Keratinocyte (primary cell): ENCODE data around the gene FARP1. TPM values are rescaled to one million over a fixed set of nuclear protein-coding genes. Genes with fewer than 3 reads are reported as not detected.

ENCODE experiments used
- DNase-seq: peaks from one replicate; pipeline ENCODE4 v3.0.0-alpha.2; 2011; ENCODE audit warnings: low read depth, missing footprints, low spot score
- FAIRE-seq: peaks from 2 replicates; lab custom pipeline; 2011; peaks lifted over from hg19 to GRCh38; lab: Jason Lieb, UNC
- H2AFZ ChIP-seq: 2 replicates; pipeline ENCODE4 v1.6.0; 2012; ENCODE audit warnings: low read length, control low read depth, inconsistent platforms; ENCODE audit not compliant: control insufficient read depth
- H3K27ac ChIP-seq: 2 replicates; pipeline ENCODE4 v1.5.1; 2011; ENCODE audit warnings: low read length; ENCODE audit not compliant: control insufficient read depth, insufficient read depth
- H3K27me3 ChIP-seq: 3 replicates; pipeline ENCODE4 v1.6.0; 2011; ENCODE audit warnings: low read length; ENCODE audit not compliant: control insufficient read depth, insufficient read depth; ENCODE audit errors: extremely low read depth
- H3K36me3 ChIP-seq, 2 experiments: 2 replicates in 1 of 2; 3 replicates in 1 of 2; pipeline ENCODE4 v1.5.1; 2011; ENCODE audit warnings: low read length in 2 of 2, mild to moderate bottlenecking in 1 of 2; ENCODE audit not compliant: control insufficient read depth in 2 of 2, insufficient read depth in 2 of 2; ENCODE audit errors: extremely low read depth in 1 of 2
- H3K4me1 ChIP-seq: 3 replicates; pipeline ENCODE4 v1.5.1; 2011; ENCODE audit warnings: low read length; ENCODE audit not compliant: control insufficient read depth, insufficient read depth; ENCODE audit errors: extremely low read depth
- H3K4me2 ChIP-seq: 3 replicates; pipeline ENCODE4 v1.6.0; 2011; ENCODE audit warnings: low read depth, low read length; ENCODE audit not compliant: control insufficient read depth, insufficient read depth; ENCODE audit errors: extremely low read depth
- H3K4me3 ChIP-seq, 3 experiments: fragments of 200-600 bp in 1 of 3; sonication (generic) in 1 of 3; 2 replicates in 2 of 3; 3 replicates in 1 of 3; pipeline ENCODE4 v1.5.1; 2011 to 2016; ENCODE audit warnings: low read length in 3 of 3, mild to moderate bottlenecking in 3 of 3, control low read depth in 2 of 3, inconsistent platforms in 1 of 3, low read depth in 1 of 3, mixed read lengths in 1 of 3, mixed run types in 1 of 3, moderate library complexity in 1 of 3; ENCODE audit not compliant: control insufficient read depth in 2 of 3, insufficient read depth in 2 of 3; ENCODE audit errors: extremely low read depth in 1 of 3
- H3K79me2 ChIP-seq: 2 replicates; pipeline ENCODE4 v1.6.0; 2012; ENCODE audit warnings: low read length; ENCODE audit not compliant: control insufficient read depth, insufficient read depth
- H3K9ac ChIP-seq: 3 replicates; pipeline ENCODE4 v1.6.0; 2011; ENCODE audit warnings: low read length; ENCODE audit not compliant: control insufficient read depth, insufficient read depth; ENCODE audit errors: extremely low read depth
- H3K9me1 ChIP-seq: 3 replicates; pipeline ENCODE4 v1.6.0; 2011; ENCODE audit warnings: low read length; ENCODE audit not compliant: control insufficient read depth, insufficient read depth; ENCODE audit errors: extremely low read depth
- H3K9me3 ChIP-seq: 2 replicates; pipeline ENCODE4 v1.5.1; 2012; ENCODE audit warnings: low read depth, low read length; ENCODE audit not compliant: control insufficient read depth
- H4K20me1 ChIP-seq: 3 replicates; pipeline ENCODE4 v1.6.0; 2011; ENCODE audit warnings: low read length; ENCODE audit not compliant: control insufficient read depth, insufficient read depth; ENCODE audit errors: extremely low read depth
- EZH2 ChIP-seq: IDR thresholded peaks from one replicate; pipeline ENCODE4 v1.6.1; 2012; ENCODE audit warnings: inconsistent platforms, mild to moderate bottlenecking, low read length, moderate library complexity
- dilution Hi-C: fragments of 300-500 bp; cut with MboI; formaldehyde crosslinking; loops from one replicate; pipeline ENCODE4 v1.7.0; 2020; ENCODE audit warnings: low sequenced_read_pairs; ENCODE audit not compliant: extremely low pct_ligation_motif_present
- polyA plus RNA-seq, 5 experiments: library from polyadenylated mRNA; depleted of rRNA in 3 of 5; stranded (reverse) in 3 of 5; stranded (forward) in 1 of 5; unstranded in 1 of 5; fragments of >200 nt; gene quantifications; 1 replicate in 1 of 5; 2 replicates in 3 of 5; 3 replicates in 1 of 5; pipeline versions ENCODE4 v1.2.1 to v1.2.3, GENCODE V29; 2011 to 2012; ENCODE audit warnings: missing spikeins in 2 of 5, low read depth in 1 of 5, low replicate concordance in 1 of 5
- TF ChIP-seq, protein P1 (sequence below), 3 experiments: IDR thresholded peaks in 1 of 3; conservative IDR thresholded peaks in 1 of 3; optimal IDR thresholded peaks in 1 of 3; 2 replicates in 2 of 3; 3 replicates in 1 of 3; pipeline versions ENCODE3 to v1.5.1; 2011; ENCODE audit warnings: low read length in 3 of 3, mild to moderate bottlenecking in 3 of 3, moderate library complexity in 2 of 3, control low read depth in 1 of 3, inconsistent platforms in 1 of 3; ENCODE audit not compliant: insufficient read depth in 2 of 3; ENCODE audit errors: extremely low read depth in 1 of 3

FARP1 gene
- polyA plus RNA-seq, 1 donor (not counting 4 experiments of a cell fraction or from before 2014, with no cell fraction given) = 10.3 TPM

DNA sequence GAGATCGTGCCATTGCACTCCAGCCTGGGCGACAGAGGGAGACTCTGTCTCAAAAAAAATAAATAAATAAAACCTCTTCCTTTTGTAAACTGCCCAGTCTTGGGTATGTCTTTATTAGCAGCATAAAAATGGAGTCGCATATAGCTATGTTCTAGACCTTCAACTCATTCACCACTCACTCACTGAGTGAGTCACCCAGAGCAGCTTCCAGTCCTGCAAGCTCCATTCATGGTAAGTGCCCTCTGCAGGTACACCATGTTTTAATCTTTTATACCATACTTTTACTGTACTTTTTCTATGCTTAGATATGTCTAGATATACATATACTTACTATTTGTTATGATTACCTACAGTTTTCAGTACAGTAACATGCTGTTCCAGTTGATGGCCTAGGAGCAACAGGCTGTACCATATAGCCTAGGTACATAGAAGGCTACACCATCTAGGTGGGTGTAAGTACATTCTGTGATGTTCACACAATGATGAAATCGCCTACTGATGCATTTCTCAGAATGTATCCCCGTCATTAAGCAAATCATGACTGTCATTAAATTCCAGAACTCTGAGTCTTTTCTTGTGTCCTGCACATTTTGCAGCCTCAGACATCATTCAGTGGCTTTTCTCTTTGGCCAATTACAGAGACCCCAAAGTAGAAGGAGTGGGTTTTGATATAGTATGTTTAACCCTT is 13.7 kb upstream of the FARP1 start:
- no peak overlapping the region for H3K4me3 ChIP-seq
- H3K9ac ChIP-seq = no peak overlapping the region
- no peaks in the 10 kb centered on the region for H4K20me1 ChIP-seq
- FAIRE-seq = no peak
- no peak for DNase-seq
- no peaks in the 10 kb centered on the region for H3K9me1 ChIP-seq
- H2AFZ ChIP-seq = no peak overlapping the region
- no peaks in the 10 kb centered on the region for H3K79me2 ChIP-seq
- no peak overlapping the region for H3K4me2 ChIP-seq
- no peaks in the 10 kb centered on the region for H3K4me1 ChIP-seq
- H3K27me3 ChIP-seq = no peaks in the 10 kb centered on the region
- TF ChIP-seq EZH2 = no peak
- TF ChIP-seq, protein P1, sequence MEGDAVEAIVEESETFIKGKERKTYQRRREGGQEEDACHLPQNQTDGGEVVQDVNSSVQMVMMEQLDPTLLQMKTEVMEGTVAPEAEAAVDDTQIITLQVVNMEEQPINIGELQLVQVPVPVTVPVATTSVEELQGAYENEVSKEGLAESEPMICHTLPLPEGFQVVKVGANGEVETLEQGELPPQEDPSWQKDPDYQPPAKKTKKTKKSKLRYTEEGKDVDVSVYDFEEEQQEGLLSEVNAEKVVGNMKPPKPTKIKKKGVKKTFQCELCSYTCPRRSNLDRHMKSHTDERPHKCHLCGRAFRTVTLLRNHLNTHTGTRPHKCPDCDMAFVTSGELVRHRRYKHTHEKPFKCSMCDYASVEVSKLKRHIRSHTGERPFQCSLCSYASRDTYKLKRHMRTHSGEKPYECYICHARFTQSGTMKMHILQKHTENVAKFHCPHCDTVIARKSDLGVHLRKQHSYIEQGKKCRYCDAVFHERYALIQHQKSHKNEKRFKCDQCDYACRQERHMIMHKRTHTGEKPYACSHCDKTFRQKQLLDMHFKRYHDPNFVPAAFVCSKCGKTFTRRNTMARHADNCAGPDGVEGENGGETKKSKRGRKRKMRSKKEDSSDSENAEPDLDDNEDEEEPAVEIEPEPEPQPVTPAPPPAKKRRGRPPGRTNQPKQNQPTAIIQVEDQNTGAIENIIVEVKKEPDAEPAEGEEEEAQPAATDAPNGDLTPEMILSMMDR (optimal IDR thresholded peaks at IDR 0.05 in 1 of 3, IDR thresholded peaks at IDR 0.05 in 1 of 3, conservative IDR thresholded peaks at IDR 0.05 in 1 of 3; ENCODE audit: extremely low read depth in 1 of 3, insufficient read depth in 2 of 3, low read length in 3 of 3) = no peak
- no peak overlapping the region for H3K27ac ChIP-seq
- no peaks in the 10 kb centered on the region for H3K9me3 ChIP-seq
- dilution Hi-C loops = no loop called here
- no peaks in the 10 kb centered on the region for H3K36me3 ChIP-seq

DNA sequence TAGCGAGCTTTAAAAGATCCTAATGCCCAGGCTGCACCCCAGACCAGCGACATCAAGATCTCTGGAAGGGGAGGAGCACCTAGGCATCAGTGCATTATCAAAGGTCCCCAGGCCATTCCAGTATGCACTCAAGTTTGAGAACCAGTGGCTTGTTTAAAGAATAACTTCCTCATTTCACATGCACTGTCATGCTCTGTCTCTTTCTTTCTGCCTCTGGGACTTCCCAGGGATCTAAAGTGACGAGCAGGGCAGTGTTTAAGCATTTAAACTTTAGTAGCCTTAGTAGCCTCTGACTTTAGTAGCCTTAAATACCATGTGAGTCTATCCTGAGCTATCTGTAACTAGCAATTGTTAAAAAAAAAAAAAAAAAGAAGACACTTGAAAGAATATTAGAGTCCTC is 8.9 kb upstream of the FARP1 start:
- Histone ChIP-seq H4K20me1 (no peaks in the 10 kb centered on the region), H3K79me2 (no peaks in the 10 kb centered on the region), H3K27me3 (no peaks in the 10 kb centered on the region), H3K27ac (no peak overlapping the region), H3K9me3 (no peaks in the 10 kb centered on the region), H2AFZ (no peak overlapping the region), H3K4me2 (no peak overlapping the region), H3K4me3 (no peak overlapping the region), H3K9ac (no peak overlapping the region), H3K4me1 (no peaks in the 10 kb centered on the region), H3K36me3 (no peaks in the 10 kb centered on the region), H3K9me1 (no peaks in the 10 kb centered on the region)
- dilution Hi-C loops = no loop called here
- no peak for DNase-seq
- no peak for FAIRE-seq
- no peak for TF ChIP-seq EZH2
- TF ChIP-seq, protein P1 (optimal IDR thresholded peaks at IDR 0.05 in 1 of 3, IDR thresholded peaks at IDR 0.05 in 1 of 3, conservative IDR thresholded peaks at IDR 0.05 in 1 of 3; ENCODE audit: extremely low read depth in 1 of 3, insufficient read depth in 2 of 3, low read length in 3 of 3) = no peak
